ENCODE measurements around the gene MKNK1. TPM values are rescaled to one million over a fixed set of nuclear protein-coding genes. Genes with fewer than 3 reads are reported as not detected.

Gene MKNK1
- total and polyA plus RNA-seq, 2 experiments from 2014 or later, result 15.5 to 16.1 TPM

DNA sequence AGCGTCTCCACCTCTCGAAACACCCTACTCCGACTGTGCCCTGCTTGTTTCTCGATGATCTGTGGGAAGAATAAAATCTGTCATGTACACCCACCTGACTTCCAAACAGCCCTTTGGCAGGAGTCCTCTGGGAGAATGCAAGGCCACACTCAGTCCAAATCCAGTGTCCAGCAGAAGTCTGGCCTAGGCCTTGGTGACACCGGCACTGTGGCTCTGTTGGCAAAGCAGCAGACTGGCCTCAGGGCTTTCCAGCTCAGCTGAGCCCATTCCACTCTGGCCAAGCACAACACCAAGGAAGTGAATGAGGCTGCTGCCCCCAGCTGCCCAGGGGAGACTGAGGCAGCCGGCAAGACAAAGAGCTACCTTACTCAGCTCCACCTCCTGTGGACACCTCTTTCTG lies 27.5 kb downstream of the MKNK1 start:
- no peaks in the 10 kb centered on the region for H3K4me1 ChIP-seq (ENCODE audit: insufficient read depth)
- no peak overlapping the region for H2AFZ ChIP-seq
- no peak for DNase-seq
- H4K20me1 ChIP-seq (ENCODE audit: insufficient read depth), result no peaks in the 10 kb centered on the region
- in situ Hi-C loops (cut with MboI), result no loop called here
- 82 to 86% methylated on average over 6 of the region's 6 CpGs for WGBS, 2 experiments (ENCODE audit: low coverage in 1 of 2, low lambda C conversion rate in 2 of 2, missing lambda C conversion rate in 2 of 2)
- TF ChIP-seq EZH2phosphoT487 (IDR thresholded peaks at IDR 0.05; ENCODE audit: insufficient read depth, low read depth) (no peak), EZH2 (IDR thresholded peaks at IDR 0.05; ENCODE audit: insufficient read depth, poor library complexity, severe bottlenecking) (no peak)
- H3K4me3 ChIP-seq, result no peak overlapping the region
- no peaks in the 10 kb centered on the region for H3K9me2 ChIP-seq (ENCODE audit: insufficient read depth)
- no peak overlapping the region for H3K9ac ChIP-seq
- peaks cover 7% of the 10 kb centered on the region; the same call in 1 of the 2 replicates for H3K36me3 ChIP-seq (ENCODE audit: low read depth)
- H3K4me2 ChIP-seq (ENCODE audit: unreplicated experiment), result no peak overlapping the region
- no peaks in the 10 kb centered on the region for H3K79me2 ChIP-seq (ENCODE audit: insufficient read depth)
- no peaks in the 10 kb centered on the region for H3K9me3 ChIP-seq (ENCODE audit: low read depth)
- no peak overlapping the region for H3K27ac ChIP-seq
- no peaks in the 10 kb centered on the region for H3K27me3 ChIP-seq (replicated peaks; ENCODE audit: insufficient read depth)
- H3F3A ChIP-seq (ENCODE audit: insufficient read depth), result 0 out of 2 replicates have a peak, but pooled peaks cover 2% of the 10 kb centered on the region

DNA sequence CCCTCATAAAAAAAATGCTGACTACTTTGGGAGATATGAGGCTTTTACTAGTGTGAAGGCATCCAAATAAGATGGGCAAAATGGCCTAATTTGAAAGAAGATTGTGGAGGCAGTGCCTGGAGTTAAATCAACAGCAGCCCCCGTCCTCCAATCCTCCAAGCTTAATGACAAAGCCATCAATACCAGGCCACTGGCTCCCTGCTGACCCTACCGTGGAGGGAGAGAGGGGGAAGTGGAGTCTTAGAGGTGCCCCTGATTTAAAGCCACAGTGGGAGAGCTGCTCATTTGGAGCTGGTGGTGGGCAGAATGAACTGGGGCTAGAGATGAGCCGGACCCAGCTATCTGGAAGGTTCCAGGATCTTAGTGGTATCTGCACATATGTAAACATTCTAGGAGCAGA lies 28.3 kb downstream of the MKNK1 start:
- H3K36me3 ChIP-seq (ENCODE audit: low read depth), result peaks cover 11% of the 10 kb centered on the region; the same call in 1 of the 2 replicates
- no peaks in the 10 kb centered on the region for H3K27me3 ChIP-seq (replicated peaks; ENCODE audit: insufficient read depth)
- H3K9me3 ChIP-seq (ENCODE audit: low read depth), result no peaks in the 10 kb centered on the region
- no peaks in the 10 kb centered on the region for H4K20me1 ChIP-seq (ENCODE audit: insufficient read depth)
- no peak for DNase-seq
- H3K9ac ChIP-seq, result no peak overlapping the region
- H3F3A ChIP-seq (ENCODE audit: insufficient read depth), result no peaks in the 10 kb centered on the region
- H3K9me2 ChIP-seq (ENCODE audit: insufficient read depth), result no peaks in the 10 kb centered on the region
- H2AFZ ChIP-seq, result no peak overlapping the region
- no peaks in the 10 kb centered on the region for H3K79me2 ChIP-seq (ENCODE audit: insufficient read depth)
- 88 to 89% methylated on average over 3 of the region's 3 CpGs for WGBS, 2 experiments (ENCODE audit: low coverage in 1 of 2, low lambda C conversion rate in 2 of 2, missing lambda C conversion rate in 2 of 2)
- no peak overlapping the region for H3K4me3 ChIP-seq
- TF ChIP-seq EZH2phosphoT487 (IDR thresholded peaks at IDR 0.05; ENCODE audit: insufficient read depth, low read depth) (no peak), EZH2 (IDR thresholded peaks at IDR 0.05; ENCODE audit: insufficient read depth, poor library complexity, severe bottlenecking) (no peak)
- no peak overlapping the region for H3K4me2 ChIP-seq (ENCODE audit: unreplicated experiment)
- H3K4me1 ChIP-seq (ENCODE audit: insufficient read depth), result no peaks in the 10 kb centered on the region
- in situ Hi-C loops (cut with MboI), result no loop called here
- H3K27ac ChIP-seq, result no peak overlapping the region

DNA sequence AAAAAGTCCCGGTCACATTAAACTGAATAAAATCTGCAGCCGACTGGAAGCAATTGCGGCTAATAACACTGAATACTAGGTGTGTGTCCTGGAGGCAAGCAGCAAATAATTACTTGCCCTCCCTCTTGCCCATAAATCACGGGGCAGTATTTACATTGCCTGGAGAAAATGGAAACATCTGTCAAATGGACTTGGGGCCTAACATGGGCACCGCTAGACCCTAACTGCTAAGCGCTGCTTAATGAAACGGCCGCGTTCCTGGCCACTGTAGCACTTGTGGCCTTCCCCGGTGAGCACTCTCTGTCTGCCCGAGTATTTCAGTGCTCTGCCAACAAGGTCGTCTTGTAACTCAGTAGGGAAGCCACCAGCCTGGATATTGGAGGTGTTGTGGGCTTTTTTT lies 28.8 kb downstream of the MKNK1 start:
- Histone ChIP-seq H2AFZ (no peak overlapping the region), H3K36me3 (ENCODE audit: low read depth) (peaks cover 12% of the 10 kb centered on the region; the same call in 1 of the 2 replicates), H4K20me1 (ENCODE audit: insufficient read depth) (no peaks in the 10 kb centered on the region), H3K27ac (no peak overlapping the region), H3F3A (ENCODE audit: insufficient read depth) (no peaks in the 10 kb centered on the region), H3K79me2 (ENCODE audit: insufficient read depth) (no peaks in the 10 kb centered on the region), H3K27me3 (replicated peaks; ENCODE audit: insufficient read depth) (no peaks in the 10 kb centered on the region), H3K4me1 (ENCODE audit: insufficient read depth) (no peaks in the 10 kb centered on the region), H3K9me3 (ENCODE audit: low read depth) (no peaks in the 10 kb centered on the region), H3K4me3 (no peak overlapping the region), H3K4me2 (ENCODE audit: unreplicated experiment) (no peak overlapping the region), H3K9ac (no peak overlapping the region), H3K9me2 (ENCODE audit: insufficient read depth) (no peaks in the 10 kb centered on the region)
- 89 to 94% methylated on average over 12 of the region's 12 CpGs for WGBS, 2 experiments (ENCODE audit: low coverage in 1 of 2, low lambda C conversion rate in 2 of 2, missing lambda C conversion rate in 2 of 2)
- TF ChIP-seq EZH2phosphoT487 (IDR thresholded peaks at IDR 0.05; ENCODE audit: insufficient read depth, low read depth), result no peak
- no peak for TF ChIP-seq EZH2 (IDR thresholded peaks at IDR 0.05; ENCODE audit: insufficient read depth, poor library complexity, severe bottlenecking)
- no peak for DNase-seq
- in situ Hi-C loops (cut with MboI), result no loop called here

DNA sequence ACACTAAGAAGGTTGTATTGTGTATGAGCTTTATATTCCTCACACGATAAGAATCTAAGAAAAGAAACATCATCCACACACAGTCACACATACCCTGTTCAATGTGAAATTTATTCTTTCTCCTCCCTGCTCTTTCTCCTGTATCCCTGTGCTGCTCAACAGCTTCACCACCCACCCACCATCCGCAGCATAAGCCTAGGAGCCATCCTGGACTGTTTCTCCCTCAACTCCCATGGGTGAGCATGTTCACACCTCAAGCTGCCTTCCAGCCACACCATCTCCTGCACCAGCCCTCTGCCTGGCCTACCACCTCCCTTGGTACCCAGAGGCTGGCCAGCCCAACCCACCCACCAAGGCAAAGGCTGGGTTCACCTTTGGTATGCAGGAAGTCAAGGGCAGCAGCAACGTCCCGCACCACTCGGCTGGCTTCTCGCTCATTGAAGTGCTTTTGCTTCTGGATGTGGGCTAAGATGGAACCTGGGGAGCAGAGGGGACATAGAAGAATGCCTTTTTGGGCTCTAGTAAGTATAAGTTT lies 32.3 kb downstream of the MKNK1 start:
- Histone ChIP-seq H3K4me3 (no peak overlapping the region), H3K27ac (no peak overlapping the region), H3K4me1 (ENCODE audit: insufficient read depth) (peaks cover 8% of the 10 kb centered on the region; the same call in 1 of the 2 replicates), H3K36me3 (ENCODE audit: low read depth) (peaks cover 5% of the 10 kb centered on the region; the same call in 1 of the 2 replicates), H3K9me2 (ENCODE audit: insufficient read depth) (no peaks in the 10 kb centered on the region), H3F3A (ENCODE audit: insufficient read depth) (no peaks in the 10 kb centered on the region), H3K79me2 (ENCODE audit: insufficient read depth) (no peaks in the 10 kb centered on the region), H3K9ac (no peak overlapping the region), H4K20me1 (ENCODE audit: insufficient read depth) (no peaks in the 10 kb centered on the region), H3K9me3 (ENCODE audit: low read depth) (no peaks in the 10 kb centered on the region), H3K4me2 (ENCODE audit: unreplicated experiment) (no peak overlapping the region), H2AFZ (no peak overlapping the region), H3K27me3 (replicated peaks; ENCODE audit: insufficient read depth) (no peaks in the 10 kb centered on the region)
- TF ChIP-seq EZH2phosphoT487 (IDR thresholded peaks at IDR 0.05; ENCODE audit: insufficient read depth, low read depth) (no peak), EZH2 (IDR thresholded peaks at IDR 0.05; ENCODE audit: insufficient read depth, poor library complexity, severe bottlenecking) (no peak)
- in situ Hi-C loops (cut with MboI), result no loop called here
- 91 to 94% methylated on average over 6 of the region's 6 CpGs for WGBS, 2 experiments (ENCODE audit: low coverage in 1 of 2, low lambda C conversion rate in 2 of 2, missing lambda C conversion rate in 2 of 2)
- DNase-seq, result no peak
